CD4-positive, alpha-beta T cell (primary cell): ENCODE data around the gene APBA2. TPM values are rescaled to one million over a fixed set of nuclear protein-coding genes. Genes with fewer than 3 reads are reported as not detected.

Experiments used
- ATAC-seq: fragments of 200-7000 bp; cut with Tn5 transposase; one replicate; pipeline ENCODE4 v1.10.0; 2022; ENCODE audit warnings: mild to moderate bottlenecking; ENCODE audit not compliant: poor library complexity
- CTCF ChIA-PET: fragments of 350-600 bp; sonication (Branson Sonifier 250); formaldehyde crosslinking; loops from one replicate; lab custom pipeline; 2021; ENCODE audit warnings: antibody characterized with exemption, inconsistent platforms; lab: Charles Lee
- POLR2A ChIA-PET: fragments of 350-600 bp; sonication (Branson Sonifier 250); formaldehyde crosslinking; loops from one replicate; lab custom pipeline; 2021; ENCODE audit warnings: antibody characterized with exemption, inconsistent platforms; lab: Charles Lee
- DNase-seq, 14 experiments: peaks; one replicate each; pipeline ENCODE4 v3.0.0-alpha.2; 2013 to 2020; ENCODE audit warnings: mixed read lengths in 2 of 14
- H3K27ac ChIP-seq, 2 donors: one replicate each; pipeline versions ENCODE4 v1.5.1 to v1.7.0; 2013; ENCODE audit warnings: low read length in 2 of 2, low read depth in 1 of 2, mild to moderate bottlenecking in 1 of 2
- H3K27me3 ChIP-seq, 2 experiments: 1 replicate in 1 of 2; 2 replicates in 1 of 2; pipeline versions ENCODE4 v1.6.1 to v1.7.0; 2013; ENCODE audit warnings: low read length in 2 of 2, control low read depth in 1 of 2, mild to moderate bottlenecking in 1 of 2, moderate library complexity in 1 of 2; ENCODE audit not compliant: insufficient read depth in 2 of 2, control insufficient read depth in 1 of 2
- H3K36me3 ChIP-seq: one replicate; pipeline ENCODE4 v1.6.1; 2013; ENCODE audit warnings: low read length, control low read depth; ENCODE audit not compliant: insufficient read depth
- H3K4me1 ChIP-seq: one replicate; pipeline ENCODE4 v1.6.1; 2013; ENCODE audit warnings: low read length, control low read depth; ENCODE audit not compliant: insufficient read depth
- H3K4me3 ChIP-seq: one replicate; pipeline ENCODE4 v1.5.1; 2013; ENCODE audit warnings: mild to moderate bottlenecking, low read length, moderate library complexity
- H3K9me3 ChIP-seq, 2 experiments: 1 replicate in 1 of 2; 2 replicates in 1 of 2; pipeline versions ENCODE4 v1.6.1 to v1.7.0; 2013; ENCODE audit warnings: low read length in 2 of 2, mild to moderate bottlenecking in 2 of 2, control low read depth in 1 of 2, moderate library complexity in 1 of 2; ENCODE audit not compliant: control insufficient read depth in 1 of 2, insufficient read depth in 1 of 2
- H3K27ac Mint-ChIP-seq: one replicate; pipeline ENCODE4 v1.8.0; 2020; ENCODE audit warnings: mixed read lengths
- H3K27me3 Mint-ChIP-seq: one replicate; pipeline ENCODE4 v1.8.0; 2021; ENCODE audit warnings: mixed read lengths
- H3K36me3 Mint-ChIP-seq: one replicate; pipeline ENCODE4 v1.8.0; 2021; ENCODE audit warnings: low read depth, mixed read lengths
- H3K4me1 Mint-ChIP-seq: one replicate; pipeline ENCODE4 v1.8.0; 2021; ENCODE audit warnings: low read depth, mixed read lengths
- H3K4me3 Mint-ChIP-seq: one replicate; pipeline ENCODE4 v1.8.0; 2020; ENCODE audit warnings: mild to moderate bottlenecking, mixed read lengths
- H3K9me3 Mint-ChIP-seq: one replicate; pipeline ENCODE4 v1.8.0; 2020; ENCODE audit warnings: mixed read lengths
- CTCF ChIP-seq: fragments of 200-600 bp; IDR thresholded peaks from one replicate; pipeline ENCODE4 v1.8.0; 2022; ENCODE audit warnings: antibody characterized with exemption, mild to moderate bottlenecking
- intact Hi-C, 2 experiments: fragments of 100-400 bp; cut with DNase I in 1 of 2; cut with micrococcal nuclease in 1 of 2; formaldehyde crosslinking; loops; one replicate each; pipeline versions ENCODE4 v1.15.1 to v1.9.0; 2023 to 2025; cut with DNase I, micrococcal nuclease
- total RNA-seq, 174 experiments: library from RNA in 2 of 174; stranded (reverse) in 2 of 174; gene quantifications; one replicate each; pipeline ENCODE4 v1.2.3 and lab custom pipeline; 2021 to 2026

APBA2 gene
- total RNA-seq, 2 experiments from 2014 or later: 123 to 126 TPM

- Histone ChIP-seq H3K36me3 (peaks cover 16% of the 10 kb centered on the region), H3K4me3 (no peak overlapping the region), H3K27ac (no peak overlapping the region), H3K27me3 (no peaks in the 10 kb centered on the region), H3K4me1 (peaks cover 2% of the 10 kb centered on the region), H3K9me3 (peaks cover 0 to 21% of the 10 kb centered on the region in 2 experiments)
- ChIA-PET POLR2A (no interaction called here), CTCF (no interaction called here)
- DNase-seq: no peak
- Mint-ChIP-seq H3K4me3 (no peak overlapping the region), H3K4me1 (peaks cover 61% of the 10 kb centered on the region), H3K36me3 (peaks cover 74% of the 10 kb centered on the region), H3K9me3 (no peaks in the 10 kb centered on the region), H3K27ac (no peak overlapping the region), H3K27me3 (no peaks in the 10 kb centered on the region)
- intact Hi-C loops: no loop called here
- TF ChIP-seq CTCF: no peak
- ATAC-seq: no peak
These were observed 171.2 kb downstream of the APBA2 start for GRCh38 chr15:29056839-29057450.

GRCh38 chr15:29057856-29058255, 172.1 kb downstream of the APBA2 start:
- H3K9me3 Mint-ChIP-seq: no peaks in the 10 kb centered on the region
- ChIA-PET CTCF (no interaction called here), POLR2A (no interaction called here)
- Histone ChIP-seq H3K9me3 (peaks cover 0 to 15% of the 10 kb centered on the region in 2 experiments), H3K4me1 (peaks cover 6% of the 10 kb centered on the region), H3K36me3 (peaks cover 15% of the 10 kb centered on the region), H3K4me3 (no peak overlapping the region), H3K27me3 (no peaks in the 10 kb centered on the region), H3K27ac (no peak overlapping the region)
- TF ChIP-seq CTCF: no peak
- H3K27me3 Mint-ChIP-seq: no peaks in the 10 kb centered on the region
- DNase-seq: peak in 1 of 14 experiments; percentile 19
- H3K27ac Mint-ChIP-seq: no peak overlapping the region
- H3K36me3 Mint-ChIP-seq: peaks cover 68% of the 10 kb centered on the region
- peaks cover 63% of the 10 kb centered on the region for H3K4me1 Mint-ChIP-seq
- no peak for ATAC-seq
- intact Hi-C loops: no loop called here
- no peak overlapping the region for H3K4me3 Mint-ChIP-seq

- Mint-ChIP-seq H3K4me1 (peaks cover 64% of the 10 kb centered on the region), H3K27me3 (no peaks in the 10 kb centered on the region), H3K9me3 (no peaks in the 10 kb centered on the region), H3K4me3 (no peak overlapping the region), H3K27ac (no peak overlapping the region), H3K36me3 (peaks cover 56% of the 10 kb centered on the region)
- DNase-seq: no peak
- Histone ChIP-seq H3K27ac (no peak overlapping the region), H3K36me3 (peaks cover 10% of the 10 kb centered on the region), H3K9me3 (peaks cover 0 to 5% of the 10 kb centered on the region in 2 experiments), H3K27me3 (no peaks in the 10 kb centered on the region), H3K4me1 (peaks cover 10% of the 10 kb centered on the region), H3K4me3 (no peak overlapping the region)
- TF ChIP-seq CTCF: no peak
- intact Hi-C loops: no loop called here
- ATAC-seq: no peak
- POLR2A ChIA-PET: no interaction called here
- CTCF ChIA-PET: no interaction called here
These were observed 173.2 kb downstream of the APBA2 start for GRCh38 chr15:29058903-29059539.
